A549 (cell line): ENCODE measurements around the gene SV2C. TPM values are rescaled to one million over a fixed set of nuclear protein-coding genes. Genes with fewer than 3 reads are reported as not detected.

Source experiments
- ATAC-seq, 2 experiments: fragments of 200-7000 bp in 1 of 2; fragments of >200 bp in 1 of 2; cut with Nextera tagmentation in 1 of 2; cut with Tn5 transposase in 1 of 2; 3 replicates each; pipeline versions ENCODE4 v1.8.0 to v1.9.1; 2018 to 2020; ENCODE audit warnings: mild to moderate bottlenecking in 1 of 2, moderate library complexity in 1 of 2
- CTCF ChIA-PET: fragments of 300-600 bp; sonication (Branson Sonifier 250); formaldehyde crosslinking; extraction: SDS; loops from one replicate; lab custom pipeline; 2021; ENCODE audit warnings: antibody characterized with exemption, inconsistent platforms; lab: Yijun Ruan, JAX
- POLR2A ChIA-PET: fragments of 350-600 bp; formaldehyde crosslinking; extraction: SDS; loops from one replicate; lab custom pipeline; 2021; ENCODE audit warnings: antibody characterized with exemption, inconsistent platforms; lab: Yijun Ruan, JAX
- DNase-seq, 2 experiments: peaks; one replicate each; pipeline versions ENCODE4 v3.0.0 to v3.0.0-alpha.2; 2011 to 2016; ENCODE audit warnings: low read depth in 1 of 2, low spot score in 1 of 2
- FAIRE-seq: peaks from 2 replicates; lab custom pipeline; 2011; peaks lifted over from hg19 to GRCh38; lab: Jason Lieb, UNC
- H3K27ac ChIP-seq, 2 experiments: fragments of >200 bp; sonication (Bioruptor Twin); formaldehyde crosslinking; 3 replicates each; pipeline ENCODE4 v1.5.1; 2016 to 2017
- H3K4me1 ChIP-seq: fragments of >200 bp; sonication (Bioruptor Twin); formaldehyde crosslinking; 3 replicates; pipeline ENCODE4 v1.6.1; 2016
- H3K4me2 ChIP-seq: fragments of >200 bp; sonication (Bioruptor Twin); formaldehyde crosslinking; 3 replicates; pipeline ENCODE4 v1.6.1; 2016
- H3K4me3 ChIP-seq: fragments of >200 bp; sonication (Bioruptor Twin); formaldehyde crosslinking; 3 replicates; pipeline ENCODE4 v1.5.1; 2016
- H3K9me3 ChIP-seq: fragments of >200 bp; sonication (Bioruptor Twin); formaldehyde crosslinking; 3 replicates; pipeline ENCODE4 v1.6.1; 2016
- ATOH8 ChIP-seq: fragments of 250-450 bp; sonication (Bioruptor Pico); IDR thresholded peaks from 2 replicates; pipeline ENCODE4 v1.5.0; 2020; ENCODE audit warnings: low read depth, mild to moderate bottlenecking, moderate library complexity
- CBX2 ChIP-seq: fragments of 200-600 bp; sonication (generic); IDR thresholded peaks from 2 replicates; pipeline ENCODE4 v1.6.1; 2016; ENCODE audit warnings: low read depth, mild to moderate bottlenecking, borderline replicate concordance
- CEBPB ChIP-seq, 2 experiments: fragments of >200 bp in 1 of 2; sonication (Bioruptor Twin) in 1 of 2; formaldehyde crosslinking in 1 of 2; IDR thresholded peaks; 2 replicates each; pipeline ENCODE4 v1.6.1; 2012 to 2016
- CHD4 ChIP-seq: fragments of 200-600 bp; sonication (generic); IDR thresholded peaks from 2 replicates; pipeline ENCODE4 v1.6.1; 2016; ENCODE audit warnings: antibody characterized with exemption, mild to moderate bottlenecking, borderline replicate concordance
- EHF ChIP-seq: fragments of 250-450 bp; sonication (Bioruptor Pico); IDR thresholded peaks from 2 replicates; pipeline ENCODE4 v1.5.0; 2020; ENCODE audit warnings: mild to moderate bottlenecking
- ELK1 ChIP-seq: fragments of 150-350 bp; IDR thresholded peaks from 2 replicates; pipeline ENCODE4 v1.6.1; 2014; ENCODE audit warnings: low read depth, mild to moderate bottlenecking, low read length
- EP300 ChIP-seq, 2 experiments: fragments of >200 bp; sonication (Bioruptor Twin); formaldehyde crosslinking; IDR thresholded peaks; 2 replicates in 1 of 2; 3 replicates in 1 of 2; pipeline ENCODE4 v1.6.1; 2016 to 2017
- ESRRA ChIP-seq: fragments of 150-350 bp; IDR thresholded peaks from 2 replicates; pipeline ENCODE4 v1.6.1; 2014; ENCODE audit warnings: mild to moderate bottlenecking, low read length, borderline replicate concordance
- FOSL2 ChIP-seq, 2 experiments: fragments of 450-650 bp in 1 of 2; fragments of >200 bp in 1 of 2; sonication (Bioruptor Twin) in 1 of 2; formaldehyde crosslinking; IDR thresholded peaks; 2 replicates each; pipeline versions ENCODE4 v1.5.0 to v1.6.1; 2016 to 2020; ENCODE audit warnings: mild to moderate bottlenecking in 1 of 2, moderate library complexity in 1 of 2
- GATA3 ChIP-seq: IDR thresholded peaks from 2 replicates; pipeline ENCODE4 v1.6.1; 2012; ENCODE audit warnings: borderline replicate concordance
- HDAC2 ChIP-seq: fragments of 200-600 bp; sonication (generic); IDR thresholded peaks from 2 replicates; pipeline ENCODE4 v1.6.1; 2016
- HES2 ChIP-seq: fragments of >200 bp; sonication (Bioruptor Twin); formaldehyde crosslinking; IDR thresholded peaks from 2 replicates; pipeline ENCODE4 v1.6.1; 2016
- HMGXB4 ChIP-seq: fragments of 250-450 bp; sonication (Bioruptor Pico); IDR thresholded peaks from 2 replicates; pipeline ENCODE4 v1.5.0; 2021; ENCODE audit warnings: mild to moderate bottlenecking, moderate library complexity, borderline replicate concordance
- JUN ChIP-seq, 2 experiments: fragments of >200 bp; sonication (Bioruptor Twin); formaldehyde crosslinking; IDR thresholded peaks; 2 replicates in 1 of 2; 3 replicates in 1 of 2; pipeline ENCODE4 v1.6.1; 2016 to 2017
- KDM1A ChIP-seq: fragments of 200-600 bp; sonication (generic); IDR thresholded peaks from 2 replicates; pipeline ENCODE4 v1.6.1; 2016; ENCODE audit warnings: low read depth, mild to moderate bottlenecking
- MAX ChIP-seq: IDR thresholded peaks from 2 replicates; pipeline ENCODE4 v1.6.1; 2012
- NPAS2 ChIP-seq: fragments of 250-450 bp; sonication (Bioruptor Pico); IDR thresholded peaks from 2 replicates; pipeline ENCODE4 v1.8.0; 2022; ENCODE audit warnings: mild to moderate bottlenecking, moderate library complexity, borderline replicate concordance
- PBX3 ChIP-seq: IDR thresholded peaks from 2 replicates; pipeline ENCODE4 v1.6.1; 2012
- RFX5 ChIP-seq: fragments of 450-650 bp; IDR thresholded peaks from 2 replicates; pipeline ENCODE4 v1.7.1; 2014; ENCODE audit warnings: antibody characterized with exemption, mild to moderate bottlenecking, moderate library complexity
- USF2 ChIP-seq: fragments of 450-650 bp; IDR thresholded peaks from 2 replicates; pipeline ENCODE4 v1.6.1; 2014; ENCODE audit warnings: antibody characterized with exemption
- WGBS: methylation state at CpG from one replicate; pipeline ENCODE4 v1.1.6; 2017; ENCODE audit errors: missing lambda C conversion rate; 5-methylcytosine and 5-hydroxymethylcytosine counted together
- polyA plus RNA-seq, 4 experiments: library from polyadenylated mRNA; depleted of rRNA in 3 of 4; stranded (reverse); fragments of >200 nt; fragmentation: RNase III in 1 of 4; extraction: RNeasy Plus Mini Kit Qiagen cat#74134 plus additional on column Dnase treatment in 1 of 4; gene quantifications; 2 replicates in 3 of 4; 3 replicates in 1 of 4; pipeline ENCODE4 v1.2.3, GENCODE V29; 2011 to 2017

Gene SV2C
- polyA plus RNA-seq, 2 of the 4 experiments (the other 2 are of a cell fraction), result not detected

GRCh38 chr5:76303921-76304320 lies 220.7 kb downstream of the SV2C start:
- POLR2A ChIA-PET, result no interaction called here
- TF ChIP-seq KDM1A (no peak), EHF (no peak), HMGXB4 (no peak), USF2 (no peak), FOSL2 (IDR thresholded peaks at IDR 0.05) (no peak), FOSL2 (CRISPR knock-in tag; IDR thresholded peaks at IDR 0.05) (no peak), PBX3 (no peak), RFX5 (no peak), HDAC2 (no peak), JUN (IDR thresholded peaks at IDR 0.05) (no peak), HES2 (no peak), ATOH8 (CRISPR knock-in tag) (no peak), EP300 (IDR thresholded peaks at IDR 0.05) (no peak), CBX2 (no peak), ESRRA (no peak), NPAS2 (CRISPR knock-in tag) (no peak), GATA3 (no peak)
- peak in 1 of 2 experiments; percentile 10 for DNase-seq
- FAIRE-seq, result no peak
- H3K4me3 ChIP-seq, result no peak overlapping the region
- CTCF ChIA-PET, result interaction anchor here (0.6 kb wide), 1 partner anchor 1057 kb away, joined by 3 read pairs; no protein-coding TSS in a partner anchor
- no peak overlapping the region for H3K4me2 ChIP-seq
- H3K4me1 ChIP-seq, result no peaks in the 10 kb centered on the region
- peak; percentile 45 to 57; a peak in 4 of 6 replicates for ATAC-seq
- no peak overlapping the region for H3K27ac ChIP-seq
- no peaks in the 10 kb centered on the region for H3K9me3 ChIP-seq
- WGBS, result 22% methylated on average over 7 of the region's 7 CpGs

- no peak overlapping the region for H3K4me3 ChIP-seq
- no peak overlapping the region for H3K4me2 ChIP-seq
- 19% methylated on average over 2 of the region's 2 CpGs for whole genome bisulfite sequencing
- H3K27ac ChIP-seq, result no peak overlapping the region
- DNase-seq (no peak), ATAC-seq (no peak), FAIRE-seq (no peak)
- TF ChIP-seq HDAC2 (no peak), RFX5 (no peak), ELK1 (no peak), CEBPB (IDR thresholded peaks at IDR 0.05) (peak; percentile 17 to 52; a peak in 1 of 4 replicates), CBX2 (no peak), CHD4 (no peak), MAX (no peak), FOSL2 (IDR thresholded peaks at IDR 0.05) (no peak), FOSL2 (CRISPR knock-in tag; IDR thresholded peaks at IDR 0.05) (no peak)
- ChIA-PET CTCF (interaction anchor here (1.7 kb wide), 1 partner anchor 12 kb away, joined by 7 read pairs; no protein-coding TSS in a partner anchor), POLR2A (no interaction called here)
- no peaks in the 10 kb centered on the region for H3K9me3 ChIP-seq
- no peaks in the 10 kb centered on the region for H3K4me1 ChIP-seq
These were observed 222.1 kb downstream of the SV2C start for GRCh38 chr5:76305269-76305668.
